ENCODE data around the gene ZNFX1. TPM values are rescaled to one million over a fixed set of nuclear protein-coding genes. Genes with fewer than 3 reads are reported as not detected.

The ZNFX1 gene
- 30.9 and 32.8 TPM in 2 replicates for total RNA-seq

GRCh38 chr20:49278036-49278817 is at the start of gene ZNFX1:
ZNFX1 (minus strand) TSS chr20:49278057; CDS start chr20:49275839, 2,218 bp downstream.

GRCh38 chr20:49219091-49219923 is 58.5 kb downstream of the ZNFX1 start, which contains the start of gene DDX27:
DDX27 (plus strand) TSS chr20:49219416; CDS start chr20:49219449, 33 bp downstream.

Other genes starting within 250 kb of the ZNFX1 start
- gene CSE1L, start 231.7 kb downstream of the ZNFX1 start, total RNA-seq, result 46.2 and 66.7 TPM in 2 replicates
- 45.4 and 57.2 TPM in 2 replicates for gene STAU1, start 89.7 kb downstream of the ZNFX1 start, total RNA-seq
- gene DDX27, start 58.6 kb downstream of the ZNFX1 start, total RNA-seq, result 21.5 and 26.5 TPM in 2 replicates
- gene KCNB1, start 204.6 kb upstream of the ZNFX1 start, total RNA-seq, result not detected in 2 replicates

Measured in dermis lymphatic vessel endothelial cell (primary cell).